GM21717 (cell line): ENCODE measurements around the gene EPYC.

Experiments used
- ATAC-seq: cut with Tn5 transposase; IDR thresholded peaks from one replicate; pipeline ENCODE4 v1.9.1; 2021; ENCODE audit warnings: mild to moderate bottlenecking, moderate library complexity; ENCODE audit not compliant: unreplicated experiment

Gene EPYC

DNA sequence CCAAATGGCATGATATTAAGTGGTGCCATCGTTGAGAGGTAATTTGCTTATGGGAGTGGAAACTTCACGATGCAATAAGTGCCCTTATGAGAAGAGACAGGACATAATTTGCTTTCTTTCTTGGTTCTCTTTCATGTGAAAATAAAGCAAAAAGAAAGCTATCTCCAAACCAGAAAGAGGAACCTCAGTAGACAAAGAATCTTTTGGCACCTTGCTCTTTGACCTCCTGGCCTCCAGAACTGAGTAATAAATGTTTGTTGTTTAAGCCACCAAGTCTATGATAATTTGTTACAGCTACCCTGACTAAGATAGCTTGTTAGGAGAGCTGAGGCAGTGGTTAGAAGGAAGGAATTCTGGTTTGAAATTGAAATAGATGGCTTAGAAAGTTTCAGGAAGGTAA is 89.4 kb downstream of the EPYC start:
- no peak for ATAC-seq
